HK-2 (cell line): ENCODE results near the gene RNF130.

Experiments
- DNase-seq: peaks from one replicate; pipeline ENCODE4 v3.0.0-alpha.2; 2018; ENCODE audit not compliant: unreplicated experiment

The RNF130 gene

GRCh38 chr5:180056153-180056552 is 15.4 kb downstream of the RNF130 start:
- DNase-seq, result no peak

GRCh38 chr5:180054226-180054625 is 17.3 kb downstream of the RNF130 start:
- no peak for DNase-seq

DNA sequence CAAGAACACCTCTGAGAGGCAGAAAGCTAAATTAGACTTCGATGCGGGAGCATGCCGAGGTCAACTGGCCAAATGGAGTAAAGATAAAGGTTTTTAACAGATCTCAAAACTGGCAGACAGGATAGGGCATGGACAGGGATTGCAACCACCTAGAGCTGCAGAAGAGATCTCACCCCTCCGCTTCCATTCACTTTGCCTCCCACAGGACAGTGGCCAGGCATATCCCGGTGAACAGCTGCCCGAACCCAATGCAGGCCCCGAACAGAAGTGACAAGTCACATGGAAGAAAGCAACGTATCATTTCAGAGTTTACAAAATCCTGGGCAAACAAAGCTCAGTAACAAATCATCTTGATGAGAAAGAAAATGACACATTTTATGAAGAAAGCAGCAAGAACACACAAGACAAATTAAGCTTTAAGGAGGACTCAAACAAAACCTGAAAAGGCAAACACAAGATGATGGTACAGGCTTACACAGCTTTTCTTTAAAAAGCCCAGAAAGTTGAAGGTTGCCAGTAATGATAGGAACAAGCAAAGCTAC is 18.4 kb downstream of the RNF130 start:
- no peak for DNase-seq

GRCh38 chr5:180052211-180052818 is 19.2 kb downstream of the RNF130 start:
- no peak for DNase-seq

GRCh38 chr5:180050121-180050940 is 21.2 kb downstream of the RNF130 start:
- no peak for DNase-seq

DNA sequence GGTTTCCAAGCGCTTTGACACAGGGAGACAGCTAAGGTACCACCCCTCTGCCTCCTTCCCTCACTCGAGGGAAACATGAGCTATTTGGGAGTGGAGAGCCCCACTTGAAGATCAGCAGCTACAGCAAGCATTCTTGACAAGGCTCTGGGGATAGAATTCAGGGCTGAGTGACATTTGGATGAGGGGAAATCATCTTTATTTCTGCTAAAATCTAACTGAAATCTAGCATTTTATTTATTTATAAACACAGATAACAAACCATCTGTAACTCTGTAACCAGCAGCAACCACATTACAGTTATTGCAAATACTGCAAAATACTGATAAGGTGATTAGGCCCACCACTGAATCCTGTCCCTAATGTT is 22.4 kb downstream of the RNF130 start:
- no peak for DNase-seq

DNA sequence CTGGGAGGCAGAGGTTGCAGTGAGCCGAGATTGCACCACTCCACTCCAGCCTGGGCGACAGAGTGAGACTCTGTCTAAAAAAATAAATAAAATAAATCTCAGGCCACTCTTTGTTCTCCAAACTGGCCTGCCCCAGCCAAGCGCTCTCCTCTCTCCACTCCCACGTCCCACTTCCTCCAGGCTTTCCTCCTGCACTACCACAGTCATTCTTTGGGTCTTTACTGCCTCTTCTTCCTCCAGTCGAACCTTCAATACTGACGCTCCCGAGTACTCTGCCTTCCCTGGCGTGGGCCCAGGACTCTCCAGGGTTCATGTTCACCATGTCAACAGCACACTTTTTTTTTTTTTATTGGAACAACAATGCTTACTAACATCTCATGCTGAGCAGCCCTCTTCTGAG is 23.9 kb downstream of the RNF130 start:
- no peak for DNase-seq

GRCh38 chr5:180046656-180047055 is 24.9 kb downstream of the RNF130 start:
- no peak for DNase-seq

DNA sequence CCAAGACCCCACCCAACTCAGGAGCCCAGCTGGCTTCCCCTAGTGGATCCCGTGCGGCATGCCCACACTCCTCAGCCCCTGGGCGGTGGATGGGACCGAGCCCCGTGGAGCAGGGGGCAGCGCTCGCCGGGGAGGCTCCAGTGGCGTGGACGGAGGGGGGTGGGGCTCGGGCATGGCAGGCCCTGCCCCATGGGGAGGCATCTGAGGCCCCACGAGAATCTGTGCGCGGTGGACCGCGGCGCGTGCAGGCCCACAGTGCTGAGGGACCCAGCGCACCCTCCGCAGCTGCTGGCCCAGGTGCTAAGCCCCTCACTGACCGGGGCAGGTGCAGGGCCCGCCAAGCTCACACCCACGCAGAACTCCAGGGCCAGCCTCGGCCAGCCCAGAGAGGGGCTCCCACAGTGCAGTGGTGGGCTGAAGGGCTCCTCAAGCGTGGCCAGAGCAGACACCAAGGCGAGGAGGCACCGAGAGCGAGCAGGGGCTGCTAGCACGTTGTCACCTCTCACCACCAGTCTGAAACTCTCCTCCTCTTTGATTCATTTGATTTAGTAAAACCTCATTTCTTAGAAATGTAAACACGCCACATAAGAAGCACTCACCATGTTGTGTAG is 25.6 kb downstream of the RNF130 start:
- no peak for DNase-seq

- no peak for DNase-seq
These were observed 28.2 kb downstream of the RNF130 start for GRCh38 chr5:180043377-180043776.

DNA sequence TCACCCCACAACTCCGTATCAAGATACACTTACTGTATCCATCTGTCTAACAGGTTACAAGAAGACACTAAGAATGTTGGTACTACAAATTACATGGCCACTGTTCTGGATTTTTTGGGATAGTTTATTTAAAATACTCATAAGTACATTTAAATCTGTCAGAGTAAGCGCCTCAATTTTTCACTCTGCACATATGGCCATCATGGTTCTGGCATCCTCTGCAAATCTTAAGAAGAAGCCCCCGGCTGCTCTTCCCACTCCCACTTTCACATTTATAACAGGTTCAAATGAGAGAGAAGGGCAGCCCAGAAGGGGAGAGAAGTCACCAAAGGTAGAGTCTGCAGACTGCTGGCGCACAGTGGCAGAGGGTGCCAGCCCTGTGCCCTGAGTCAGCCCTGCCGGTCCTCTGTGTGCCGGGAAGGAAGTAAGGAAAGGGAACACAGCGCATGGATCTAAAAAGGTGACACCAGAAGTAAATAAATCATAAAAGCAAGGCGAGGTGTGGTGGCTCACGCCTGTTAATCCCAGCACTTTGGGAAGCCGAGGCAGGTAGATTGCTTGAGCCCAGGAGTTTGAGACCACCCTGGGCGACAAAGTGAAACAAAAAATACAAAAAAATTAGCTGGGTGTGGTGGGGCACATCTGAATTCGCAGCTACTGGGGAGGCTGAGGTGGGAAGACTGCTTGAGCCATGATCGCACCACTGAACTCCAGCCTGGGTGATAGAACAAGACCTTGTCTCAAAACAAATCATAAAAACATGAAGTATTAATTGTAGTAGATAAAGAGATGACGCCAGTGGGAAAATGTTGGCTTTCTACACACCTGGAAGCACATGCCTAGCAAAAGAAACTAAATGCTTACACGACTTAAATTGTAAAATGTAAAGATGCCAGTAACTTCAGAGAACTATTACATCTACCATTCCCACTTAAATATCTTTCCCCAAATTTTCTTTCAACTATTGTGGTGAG is 30.0 kb downstream of the RNF130 start:
- DNase-seq, result no peak

DNA sequence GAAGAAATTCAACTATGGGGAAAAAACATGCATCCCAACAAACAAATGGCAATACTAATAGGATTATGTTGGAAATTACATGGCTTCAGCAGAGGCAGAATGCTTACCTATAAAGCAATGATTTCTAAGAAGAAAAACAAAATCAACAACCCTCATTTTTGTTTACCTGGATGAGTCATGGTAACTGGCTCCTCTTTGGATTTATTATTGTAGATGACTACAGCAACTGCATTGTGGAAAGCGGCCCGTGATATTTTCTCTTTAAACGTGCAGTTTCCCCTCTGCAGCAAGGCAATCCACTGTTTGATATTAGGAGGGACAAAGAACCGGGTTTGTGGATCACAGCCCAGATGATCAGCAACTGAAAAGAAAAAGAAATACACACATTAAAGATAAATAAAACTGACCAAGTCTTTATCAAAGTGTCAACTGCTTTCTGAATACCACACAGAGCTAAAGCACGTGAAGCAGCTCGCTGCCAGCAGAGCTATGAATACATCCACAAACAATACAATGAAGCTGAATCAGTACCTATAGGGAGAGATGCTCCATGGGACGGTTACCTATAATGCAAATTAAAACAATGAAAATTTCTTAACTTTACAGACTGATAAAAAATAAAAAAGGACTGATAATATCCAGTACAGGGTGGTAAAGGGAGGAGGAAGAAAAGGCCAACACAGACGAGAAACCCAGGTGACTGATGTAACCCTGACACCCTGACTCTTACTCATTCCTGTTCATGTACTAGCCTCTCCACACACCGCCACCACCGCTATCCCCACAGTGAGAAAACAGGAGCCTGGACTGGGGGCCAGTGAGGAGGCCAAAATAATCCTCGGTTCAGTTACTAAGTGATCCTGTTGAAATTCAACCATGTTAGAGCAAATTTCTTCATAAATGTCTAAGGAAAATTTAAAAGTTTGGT is 31.0 kb downstream of the RNF130 start:
- no peak for DNase-seq

- no peak for DNase-seq
These were observed 36.2 kb downstream of the RNF130 start for GRCh38 chr5:180035206-180035931.

DNA sequence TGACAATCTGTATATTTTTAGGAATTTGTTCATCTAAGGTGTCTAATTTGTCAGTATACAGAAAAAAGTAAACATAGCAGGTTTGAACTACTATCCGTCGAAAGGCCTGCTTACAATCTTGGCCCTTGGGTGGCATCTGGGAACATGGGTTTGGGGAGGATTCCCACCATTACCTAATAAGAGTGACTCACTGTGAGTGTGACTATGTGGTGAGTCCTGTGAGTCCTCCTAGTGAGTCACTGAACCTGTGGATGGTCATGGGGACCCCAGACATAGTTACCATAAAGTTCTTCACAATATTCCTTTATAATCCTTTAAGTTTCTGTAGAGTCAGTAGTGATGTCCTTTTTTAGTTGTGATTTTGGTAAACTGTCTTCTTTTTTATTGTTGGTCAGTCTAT is 37.0 kb downstream of the RNF130 start:
- DNase-seq, result no peak

DNA sequence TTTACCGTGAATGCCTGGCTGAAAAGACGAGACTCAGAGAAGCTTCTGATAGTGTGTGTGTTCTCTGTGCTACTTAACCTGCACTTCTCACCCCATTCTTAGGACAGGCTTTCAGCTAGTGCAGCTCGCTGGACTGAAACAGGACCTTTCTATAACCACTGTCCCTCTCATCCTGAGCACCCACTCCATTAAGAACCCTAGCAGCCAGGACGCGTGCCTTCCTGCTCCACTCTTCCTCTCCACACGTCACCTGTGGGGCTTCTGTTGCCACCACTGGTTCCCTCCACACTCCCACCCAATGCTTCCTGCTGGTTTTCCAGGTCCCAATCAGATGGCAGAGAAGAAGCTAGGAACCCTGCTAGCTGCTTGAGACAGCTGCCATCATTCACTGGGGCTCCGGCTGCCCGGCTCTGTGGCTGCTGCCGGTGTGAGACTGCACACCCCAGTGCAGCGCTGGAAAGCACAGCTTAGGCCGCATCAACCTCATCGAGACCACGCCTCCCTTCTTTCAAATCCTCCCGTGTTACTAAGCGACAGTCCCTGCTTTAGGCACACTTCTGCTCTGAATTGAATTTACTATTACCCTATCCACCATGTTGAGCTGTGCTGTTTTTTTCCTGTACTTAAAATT is 44.0 kb downstream of the RNF130 start:
- DNase-seq, result no peak

- no peak for DNase-seq
These were observed 44.7 kb downstream of the RNF130 start for GRCh38 chr5:180026734-180027458.

GRCh38 chr5:180026320-180026719 is 45.2 kb downstream of the RNF130 start:
- no peak for DNase-seq

- DNase-seq, result no peak
These were observed 49.7 kb downstream of the RNF130 start for GRCh38 chr5:180021900-180022299.

GRCh38 chr5:180020176-180020575 is 51.4 kb downstream of the RNF130 start:
- no peak for DNase-seq
